Stomach (tissue), 4 donors: ENCODE results near the gene SMIM24.

Experiments used
- EP300 ChIP-seq: sonication (generic); formaldehyde crosslinking; IDR thresholded peaks from one replicate; pipeline ENCODE4 v1.6.1; 2017; ENCODE audit warnings: antibody characterized with exemption
- POLR2AphosphoS5 ChIP-seq, 3 donors: sonication (generic); formaldehyde crosslinking; IDR thresholded peaks; one replicate each; pipeline ENCODE4 v1.6.1; 2016; ENCODE audit warnings: antibody characterized with exemption in 3 of 3
- TF ChIP-seq, protein P1 (sequence below), 7 experiments: fragments of 450-650 bp in 4 of 7; fragments of 200-600 bp in 3 of 7; sonication (generic) in 3 of 7; IDR thresholded peaks; one replicate each; pipeline ENCODE4 v1.5.1; 2016 to 2019; ENCODE audit warnings: antibody characterized with exemption in 7 of 7, control low read depth in 2 of 7, mild to moderate bottlenecking in 1 of 7

DNA sequence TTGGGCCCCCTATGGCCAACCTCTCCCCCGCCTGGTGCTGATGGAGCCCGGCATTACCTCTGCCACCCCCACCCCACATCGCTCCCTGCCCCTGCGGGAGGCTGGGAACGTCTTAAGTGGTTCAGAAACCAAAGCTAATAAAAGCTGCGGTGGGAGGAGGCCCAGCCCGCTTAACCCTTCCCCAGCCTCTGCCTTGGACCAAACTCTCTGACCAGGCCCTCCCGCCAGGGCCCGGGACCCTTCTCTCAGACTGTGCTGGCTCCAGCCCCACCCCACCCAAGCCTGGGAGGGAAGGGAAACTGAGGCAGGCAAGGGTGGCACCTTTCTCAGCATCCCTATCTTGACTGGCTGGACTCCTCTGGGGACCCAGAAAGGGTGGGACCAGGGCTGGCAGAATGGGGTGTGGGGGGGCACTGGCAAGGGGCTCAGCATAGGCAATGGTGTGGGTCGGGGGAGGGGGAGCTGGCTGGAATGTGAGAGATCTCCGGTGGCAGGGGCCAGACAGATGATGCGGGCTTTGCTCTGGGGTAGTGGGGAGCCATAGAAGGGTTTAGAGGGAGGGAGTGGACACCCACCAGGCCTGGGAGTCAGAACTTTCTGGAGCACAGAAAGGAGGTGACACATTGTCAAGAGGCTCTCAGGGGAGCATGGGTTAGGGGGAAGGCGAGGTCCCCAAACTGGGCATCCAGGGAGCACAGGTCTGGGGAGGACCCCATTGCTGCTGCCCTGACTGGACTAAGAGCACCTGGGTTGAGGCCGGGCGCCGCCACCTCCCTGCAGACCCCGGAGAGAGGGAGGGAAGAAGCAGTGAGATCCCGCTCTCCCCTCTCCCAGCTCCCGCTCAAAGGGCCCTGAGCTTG is 21.9 kb downstream of the SMIM24 start:
- TF ChIP-seq POLR2AphosphoS5 (IDR thresholded peaks at IDR 0.05), result no peak
- TF ChIP-seq, protein P1, sequence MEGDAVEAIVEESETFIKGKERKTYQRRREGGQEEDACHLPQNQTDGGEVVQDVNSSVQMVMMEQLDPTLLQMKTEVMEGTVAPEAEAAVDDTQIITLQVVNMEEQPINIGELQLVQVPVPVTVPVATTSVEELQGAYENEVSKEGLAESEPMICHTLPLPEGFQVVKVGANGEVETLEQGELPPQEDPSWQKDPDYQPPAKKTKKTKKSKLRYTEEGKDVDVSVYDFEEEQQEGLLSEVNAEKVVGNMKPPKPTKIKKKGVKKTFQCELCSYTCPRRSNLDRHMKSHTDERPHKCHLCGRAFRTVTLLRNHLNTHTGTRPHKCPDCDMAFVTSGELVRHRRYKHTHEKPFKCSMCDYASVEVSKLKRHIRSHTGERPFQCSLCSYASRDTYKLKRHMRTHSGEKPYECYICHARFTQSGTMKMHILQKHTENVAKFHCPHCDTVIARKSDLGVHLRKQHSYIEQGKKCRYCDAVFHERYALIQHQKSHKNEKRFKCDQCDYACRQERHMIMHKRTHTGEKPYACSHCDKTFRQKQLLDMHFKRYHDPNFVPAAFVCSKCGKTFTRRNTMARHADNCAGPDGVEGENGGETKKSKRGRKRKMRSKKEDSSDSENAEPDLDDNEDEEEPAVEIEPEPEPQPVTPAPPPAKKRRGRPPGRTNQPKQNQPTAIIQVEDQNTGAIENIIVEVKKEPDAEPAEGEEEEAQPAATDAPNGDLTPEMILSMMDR (IDR thresholded peaks at IDR 0.05), result no peak
- TF ChIP-seq EP300, result no peak
